DMS114 treated with DMSO at 0.1 percent for 48 hours (cell line): ENCODE measurements around the gene GRM4.

Experiments
- DNase-seq: peaks from one replicate; lab custom pipeline; 2025; ENCODE audit not compliant: unreplicated experiment; lab: John Stamatoyannopoulos, UW

The GRM4 gene

GRCh38 chr6:34157851-34158250 is 12.0 kb upstream of the GRM4 start:
- no peak for DNase-seq

GRCh38 chr6:34157236-34157830 is 11.4 kb upstream of the GRM4 start:
- DNase-seq: no peak

DNA sequence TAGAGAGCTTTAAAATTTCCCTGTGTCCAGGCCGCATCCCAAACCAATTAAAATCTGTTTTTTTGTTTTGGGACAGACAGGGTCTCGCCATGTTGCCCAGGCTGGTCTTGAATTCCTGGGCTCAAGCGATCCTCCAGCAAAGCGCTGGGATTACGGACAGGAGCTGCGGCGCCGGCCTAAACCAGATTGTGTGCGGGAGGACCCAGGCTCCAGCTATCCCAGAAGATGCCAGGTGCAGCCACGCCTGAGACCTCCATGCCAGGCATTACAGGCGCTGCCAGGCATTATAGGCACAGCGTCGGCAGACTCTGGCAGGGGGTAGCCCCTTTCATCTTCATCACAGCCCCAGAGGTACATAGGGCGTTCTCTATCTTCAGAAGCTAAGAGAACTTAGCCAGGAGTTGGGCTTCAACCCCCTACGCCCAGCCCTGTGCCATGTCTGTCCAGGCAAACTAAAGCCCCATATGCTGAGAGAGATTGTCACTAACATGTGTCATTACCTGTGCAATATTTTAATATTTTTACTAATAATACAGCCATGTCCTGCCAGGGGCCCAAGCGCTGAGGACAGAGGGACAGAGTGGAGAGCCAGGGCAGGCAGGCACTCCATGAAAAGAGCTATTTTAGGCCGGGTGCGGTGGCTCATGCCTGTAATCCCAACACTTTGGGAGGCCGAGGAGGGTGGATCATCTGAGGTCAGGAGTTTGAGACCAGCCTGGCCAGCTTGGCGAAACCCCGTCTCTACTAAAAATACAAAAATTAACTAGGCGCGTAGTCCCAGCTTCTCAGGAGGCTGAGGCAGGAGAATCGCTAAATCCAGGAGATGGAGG is 9.8 kb upstream of the GRM4 start:
- DNase-seq: no peak

DNA sequence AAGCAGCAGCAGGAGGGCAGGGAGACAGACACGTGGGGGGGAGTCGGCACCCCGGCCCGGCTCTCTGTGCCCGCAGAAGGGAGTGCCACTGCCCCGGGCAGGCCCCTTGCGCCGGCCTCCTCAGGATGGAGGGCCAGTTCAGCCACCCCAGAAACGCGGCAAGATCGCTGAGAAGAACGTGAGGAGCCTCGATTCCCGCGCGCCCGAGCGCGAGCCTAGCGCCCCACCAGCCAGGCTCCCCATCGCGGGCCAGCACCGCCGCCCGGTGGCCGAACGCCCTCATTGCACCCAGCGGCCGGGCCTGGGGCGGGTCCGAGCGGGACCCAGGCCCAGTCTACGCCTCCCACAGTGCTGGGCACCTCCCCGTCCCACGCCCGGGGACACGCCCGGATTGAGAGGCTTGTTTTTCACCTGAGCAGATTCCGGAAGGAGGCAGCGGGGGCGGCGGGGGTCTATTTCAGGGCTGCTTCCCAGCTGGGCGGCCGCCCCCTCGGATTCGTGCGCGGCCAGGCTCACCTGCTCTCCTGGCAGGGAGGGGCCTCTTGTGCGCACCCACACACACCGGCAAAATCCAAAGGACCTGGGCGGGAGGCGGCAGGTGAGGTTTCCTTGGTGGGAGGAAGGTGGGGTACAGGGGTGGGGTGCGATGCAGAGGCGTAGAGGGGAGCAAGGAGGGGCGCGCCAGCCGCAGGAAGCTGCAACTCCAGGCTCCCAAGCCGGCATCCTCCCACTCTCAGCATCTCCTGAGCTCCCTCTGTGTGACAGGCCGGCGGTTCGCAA is 9.0 kb upstream of the GRM4 start:
- DNase-seq: peak; percentile 34

GRCh38 chr6:34152806-34153520 is 7.1 kb upstream of the GRM4 start:
- DNase-seq: no peak

DNA sequence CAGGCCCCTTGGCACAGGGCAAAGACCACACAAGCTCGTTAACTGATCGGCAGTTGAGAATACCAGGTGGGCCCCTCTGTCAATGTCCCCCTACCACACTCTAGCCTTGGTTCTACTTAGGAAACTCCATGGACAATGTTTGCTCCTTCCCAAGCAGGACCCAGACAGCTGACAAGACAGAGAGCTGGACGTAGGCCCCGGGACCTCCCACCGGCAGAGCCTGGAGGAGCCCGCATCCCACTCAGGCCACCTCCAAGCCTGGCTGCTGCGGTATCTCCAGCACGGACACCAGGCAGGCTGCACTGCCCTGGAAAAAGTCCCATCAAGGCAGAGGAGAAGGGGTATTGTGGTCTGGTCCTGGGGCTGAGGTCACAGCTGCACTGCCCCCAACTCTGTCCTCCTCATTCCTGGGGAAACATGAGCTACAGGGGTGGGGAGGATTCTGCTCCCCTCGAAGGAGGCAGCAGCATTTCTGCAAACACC is 6.2 kb upstream of the GRM4 start:
- DNase-seq: no peak

GRCh38 chr6:34151321-34152041 is 5.6 kb upstream of the GRM4 start:
- no peak for DNase-seq

DNA sequence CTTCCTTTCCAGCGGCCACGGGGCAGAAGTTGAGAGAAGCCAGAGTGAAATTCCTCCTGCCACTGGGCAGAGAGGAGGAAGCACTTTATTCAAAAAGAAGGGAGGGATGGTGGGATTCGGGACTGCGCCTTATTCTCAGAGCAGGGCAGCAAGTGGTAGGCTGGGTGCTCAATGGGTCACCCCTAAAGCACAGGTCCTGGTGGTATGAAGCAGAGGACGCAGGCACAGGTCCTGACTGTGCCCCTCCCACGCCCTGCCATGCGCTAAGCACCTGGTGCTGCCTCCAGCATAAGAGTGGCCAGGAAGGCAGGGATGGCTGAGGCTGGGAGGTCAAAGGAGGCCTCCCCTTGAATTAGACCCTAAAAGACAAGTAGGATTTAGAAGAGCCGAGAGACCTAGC is 4.9 kb upstream of the GRM4 start:
- DNase-seq: no peak

DNA sequence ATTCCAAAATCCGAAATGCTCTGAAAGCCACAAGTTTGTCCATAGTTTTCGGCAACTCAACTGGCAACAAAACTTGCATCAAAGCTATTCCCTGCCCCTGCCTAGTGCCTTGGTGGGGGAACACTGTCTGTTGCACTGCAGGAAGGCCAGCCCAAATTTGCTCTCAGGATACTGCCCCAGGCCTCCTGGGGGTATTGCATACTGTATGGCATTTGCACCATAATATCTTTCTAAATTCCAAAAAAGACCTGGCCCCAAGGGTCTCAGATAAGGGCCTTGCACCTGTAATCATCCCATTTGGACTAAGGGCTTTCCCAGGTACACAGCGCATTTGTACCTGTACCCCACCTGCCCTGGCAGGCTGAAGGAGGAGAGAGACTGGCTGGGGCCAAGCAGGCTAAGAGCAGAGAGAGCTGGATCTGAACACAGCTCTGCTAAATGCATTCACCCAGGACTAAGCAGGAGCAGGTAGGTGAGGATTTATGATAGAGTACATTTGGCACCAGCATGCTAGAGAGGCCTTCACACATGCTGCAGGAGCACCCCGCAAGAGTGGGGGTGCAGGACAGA is 4.0 kb upstream of the GRM4 start:
- no peak for DNase-seq

GRCh38 chr6:34149452-34149810 is 3.5 kb upstream of the GRM4 start:
- DNase-seq: no peak

- DNase-seq: no peak
Measured at GRCh38 chr6:34148631-34149451, 3.0 kb upstream of the GRM4 start.

- DNase-seq: no peak
Measured at GRCh38 chr6:34147906-34148630, 2.2 kb upstream of the GRM4 start.

- no peak for DNase-seq
Measured at GRCh38 chr6:34146801-34147592, 1.1 kb upstream of the GRM4 start.

DNA sequence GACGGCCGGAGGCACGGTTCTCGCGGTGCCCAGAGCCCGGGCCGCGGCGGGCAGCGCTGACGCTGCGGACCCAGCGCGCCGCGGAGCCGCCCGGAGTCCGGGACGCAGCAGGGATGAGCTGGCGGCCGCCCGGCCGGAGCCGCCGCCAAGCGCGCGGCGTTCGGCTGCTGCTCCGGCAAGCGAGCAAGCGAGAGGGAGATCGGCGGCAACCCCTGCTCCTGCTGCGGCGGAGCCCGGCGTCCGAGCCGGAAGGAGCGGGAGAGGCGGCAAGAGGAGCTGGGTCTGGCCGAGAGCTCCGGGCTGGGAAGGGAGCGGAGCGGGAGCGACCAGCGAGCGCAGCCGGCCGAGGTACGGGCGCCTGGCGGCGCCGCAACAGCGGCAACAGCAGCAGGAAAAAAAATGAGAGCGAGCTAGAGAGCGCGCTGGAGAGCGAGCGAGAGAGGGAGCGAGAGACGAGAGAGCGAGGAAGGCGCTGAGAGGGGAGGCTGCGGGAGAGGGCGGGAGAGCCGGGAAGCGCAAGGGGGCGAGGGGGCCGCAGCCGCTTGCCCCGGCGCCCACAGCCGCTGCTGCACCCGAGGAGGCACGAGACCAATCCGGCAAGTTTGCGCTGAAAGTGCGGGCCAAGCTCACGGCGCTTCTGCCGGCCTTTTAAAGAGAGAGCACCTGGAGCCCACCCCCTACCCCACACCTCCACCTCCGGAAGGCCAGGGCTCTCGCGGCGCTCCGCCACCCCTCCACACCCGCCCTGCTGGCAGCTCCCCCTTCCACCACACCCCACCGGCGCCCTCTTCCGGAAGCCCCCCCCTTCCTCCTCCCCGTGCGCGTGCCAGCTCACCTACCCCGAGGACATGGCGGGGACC is 496 bp downstream of the GRM4 start:
- DNase-seq: peak; percentile 43

GRCh38 chr6:34144581-34145160 is 1.2 kb downstream of the GRM4 start:
- no peak for DNase-seq

DNA sequence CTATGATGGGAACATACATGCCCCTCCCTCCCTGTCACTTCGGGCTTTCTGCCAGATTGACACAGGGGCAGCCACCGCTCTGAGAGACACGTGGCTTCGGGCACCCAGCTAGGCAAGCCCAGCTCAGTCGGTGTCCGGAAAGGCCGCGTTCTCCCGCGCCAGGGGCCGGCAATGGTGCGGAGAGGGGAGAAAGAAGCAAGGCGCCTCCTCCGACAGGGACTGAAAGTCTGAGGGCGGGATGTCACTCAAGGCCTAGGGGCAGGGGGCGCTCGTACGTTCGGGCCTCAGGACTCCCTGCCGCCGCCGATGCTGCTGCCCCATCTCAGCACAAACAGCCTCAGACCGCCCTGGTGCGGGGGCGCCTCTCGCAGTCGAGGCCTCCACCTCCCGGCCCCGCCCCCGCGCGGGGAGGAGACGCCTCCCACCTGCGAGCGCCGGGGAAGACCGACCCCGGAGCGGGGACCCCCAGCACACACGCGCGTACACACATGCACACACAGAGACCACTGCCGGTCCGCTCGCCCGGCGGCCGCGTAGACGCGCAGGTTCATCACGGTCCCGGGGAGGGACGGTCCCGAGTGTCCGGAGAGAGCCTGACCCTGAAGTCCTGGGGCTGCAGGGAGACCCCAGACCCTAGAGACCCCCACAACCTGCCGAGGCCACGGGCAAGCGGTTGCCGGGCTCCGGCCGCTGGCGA is 1.9 kb downstream of the GRM4 start:
- DNase-seq: peak; percentile 76
